ENCODE data around the gene GRK5.

The GRK5 gene

DNA sequence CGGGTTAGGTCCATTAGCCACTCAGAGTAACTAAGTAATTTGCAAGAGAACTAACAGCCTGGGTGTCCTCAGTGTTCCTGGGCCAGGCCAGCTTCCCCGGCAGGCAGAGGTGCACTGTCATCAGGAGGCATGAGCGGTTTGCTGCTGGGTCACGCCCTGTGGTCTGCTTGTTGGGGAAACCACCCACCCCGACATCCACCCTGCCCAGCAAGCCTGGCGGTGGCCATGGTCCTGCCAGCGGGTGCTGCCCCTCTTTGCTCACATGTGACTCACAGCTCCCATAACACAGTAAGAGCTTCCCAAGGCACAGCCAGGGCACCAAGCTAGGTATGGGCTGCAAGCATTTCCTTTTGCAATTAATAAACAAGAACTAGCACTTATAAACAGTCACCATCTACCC lies 259.3 kb downstream of the GRK5 start:
- DNase-seq (ENCODE audit: low read depth): no peak
- no peak overlapping the region for H3K4me3 ChIP-seq (ENCODE audit: low read length)
- TF ChIP-seq CTCF (conservative IDR thresholded peaks at IDR 0.05; ENCODE audit: low read length): no peak

DNA sequence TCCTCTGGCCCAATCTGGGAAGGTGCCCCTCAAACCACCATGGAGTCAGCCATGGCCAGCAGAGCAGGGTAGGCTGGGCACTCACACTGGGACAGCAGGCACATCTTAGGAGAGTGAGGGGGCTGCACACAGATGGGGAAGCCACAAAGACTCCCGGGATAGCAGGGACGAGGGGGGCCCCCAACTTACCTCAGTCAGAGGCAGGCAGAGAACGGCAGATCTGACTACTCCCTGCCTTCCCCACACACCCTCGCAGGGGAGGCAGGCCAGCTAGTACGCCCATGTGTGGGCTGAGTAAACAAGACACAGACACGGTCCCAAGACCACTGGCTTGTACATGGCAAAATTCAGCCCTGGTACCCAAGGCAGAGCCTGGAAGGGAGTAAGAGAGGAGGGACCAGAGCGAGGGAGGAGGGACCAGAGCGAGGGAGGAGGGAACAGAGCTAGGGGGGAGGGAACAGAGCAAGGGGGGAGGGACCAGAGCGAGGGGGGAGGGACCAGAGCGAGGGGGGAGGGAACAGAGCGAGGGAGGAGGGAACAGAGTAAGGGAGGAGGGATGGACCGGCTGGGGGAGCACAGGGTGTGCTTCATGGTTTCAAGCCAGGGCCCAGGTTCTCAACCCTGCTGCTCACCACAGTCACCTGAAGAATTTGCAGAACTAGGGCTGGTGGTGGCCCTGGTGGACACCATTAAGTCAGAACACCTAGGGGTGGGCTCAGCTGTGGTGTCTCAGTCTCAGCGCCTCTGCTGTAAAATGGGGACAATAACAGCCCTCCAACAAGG lies 261.4 kb downstream of the GRK5 start:
- no peak for DNase-seq (ENCODE audit: low read depth)
- no peak for TF ChIP-seq CTCF (conservative IDR thresholded peaks at IDR 0.05; ENCODE audit: low read length)
- no peak overlapping the region for H3K4me3 ChIP-seq (ENCODE audit: low read length)

- no peak overlapping the region for H3K4me3 ChIP-seq (ENCODE audit: low read length)
- DNase-seq (ENCODE audit: low read depth): no peak
- TF ChIP-seq CTCF (conservative IDR thresholded peaks at IDR 0.05; ENCODE audit: low read length): no peak
Observed at GRCh38 chr10:119469325-119469707, 261.9 kb downstream of the GRK5 start.

- no peak for DNase-seq (ENCODE audit: low read depth)
- no peak overlapping the region for H3K4me3 ChIP-seq (ENCODE audit: low read length)
- TF ChIP-seq CTCF (conservative IDR thresholded peaks at IDR 0.05; ENCODE audit: low read length): no peak
Observed at GRCh38 chr10:119469846-119470245, 262.5 kb downstream of the GRK5 start.

- no peak for TF ChIP-seq CTCF (conservative IDR thresholded peaks at IDR 0.05; ENCODE audit: low read length)
- DNase-seq (ENCODE audit: low read depth): no peak
- no peak overlapping the region for H3K4me3 ChIP-seq (ENCODE audit: low read length)
Observed at GRCh38 chr10:119470920-119471702, 263.7 kb downstream of the GRK5 start.

- H3K4me3 ChIP-seq (ENCODE audit: low read length): no peak overlapping the region
- TF ChIP-seq CTCF (conservative IDR thresholded peaks at IDR 0.05; ENCODE audit: low read length): no peak
- no peak for DNase-seq (ENCODE audit: low read depth)
Observed at GRCh38 chr10:119473771-119474170, 266.4 kb downstream of the GRK5 start.

- DNase-seq (ENCODE audit: low read depth): no peak
- no peak for TF ChIP-seq CTCF (conservative IDR thresholded peaks at IDR 0.05; ENCODE audit: low read length)
- H3K4me3 ChIP-seq (ENCODE audit: low read length): no peak overlapping the region
Observed at GRCh38 chr10:119474606-119475005, 267.2 kb downstream of the GRK5 start.

All from AG10803 (cell line).